Vagina (tissue), 2 donors: Measurements from ENCODE around the gene TNS1. TPM values are rescaled to one million over a fixed set of nuclear protein-coding genes. Genes with fewer than 3 reads are reported as not detected.

Experiments used
- microRNA-seq: library from miRNA; unstranded; fragments of <30 nt; microRNA quantifications from one replicate; pipeline ENCODE4, GENCODE V29; 2017; ENCODE audit warnings: borderline number of aligned reads, borderline replicate concordance
- small RNA-seq: library from RNA; depleted of rRNA; stranded (forward); fragments of <200 nt; gene quantifications from one replicate; pipeline ENCODE3, GENCODE V24; 2016
- total RNA-seq: library from RNA; depleted of rRNA; stranded (reverse); fragments of >200 nt; gene quantifications from one replicate; pipeline ENCODE4 v1.2.3, GENCODE V29; 2016

TNS1 gene
- total RNA-seq, 1 donor from 2014 or later = 216 TPM

Small RNA genes within 50 kb of the gene (microRNA-seq; reads per million reads assigned to microRNA genes)
- 1.4 reads per million for gene MIR6809

Small RNA genes within 50 kb of the gene (small RNA-seq; reads per million reads assigned to genes)
- not detected for gene MIR6809

Other genes starting within 250 kb of the TNS1 start
- gene RUFY4, start 66.3 kb upstream of the TNS1 start, total RNA-seq = not detected
- gene CXCR2, start 123.0 kb upstream of the TNS1 start, total RNA-seq = 6.4 TPM
- gene CXCR1, start 164.0 kb upstream of the TNS1 start, total RNA-seq = 0.49 TPM
- gene ARPC2, start 214.2 kb upstream of the TNS1 start, total RNA-seq = 284 TPM